GM18868 (cell line): ENCODE data around the gene SUPT3H.
"Not testable (repeated sequence)": the region's sequence is repeated elsewhere in the genome, so short reads cannot be mapped to it uniquely, and the experiment has no call there.

Experiments
- ATAC-seq: cut with Tn5 transposase; IDR thresholded peaks from one replicate; pipeline ENCODE4 v1.9.1; 2021; ENCODE audit warnings: mild to moderate bottlenecking, moderate library complexity; ENCODE audit not compliant: unreplicated experiment

The SUPT3H gene

DNA sequence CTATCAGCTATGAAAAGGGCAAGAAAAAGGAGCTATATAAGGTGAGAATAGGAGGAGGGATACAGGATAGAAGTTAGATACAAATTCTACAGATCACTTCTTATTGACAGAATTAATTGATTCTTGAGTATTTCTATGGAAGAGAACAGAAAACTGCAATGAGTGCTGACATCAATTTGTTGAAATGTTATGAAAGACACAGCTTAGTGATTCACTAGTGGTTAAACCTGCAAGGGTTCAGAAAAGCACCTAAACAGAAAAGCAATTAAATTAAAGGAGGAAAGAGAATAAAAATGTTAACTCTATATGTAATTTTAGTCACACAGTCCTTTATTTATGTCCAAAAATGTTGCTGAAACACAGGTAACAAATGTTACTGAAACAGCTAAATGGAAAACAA lies 304.0 kb downstream of the SUPT3H start:
- ATAC-seq, result no peak

DNA sequence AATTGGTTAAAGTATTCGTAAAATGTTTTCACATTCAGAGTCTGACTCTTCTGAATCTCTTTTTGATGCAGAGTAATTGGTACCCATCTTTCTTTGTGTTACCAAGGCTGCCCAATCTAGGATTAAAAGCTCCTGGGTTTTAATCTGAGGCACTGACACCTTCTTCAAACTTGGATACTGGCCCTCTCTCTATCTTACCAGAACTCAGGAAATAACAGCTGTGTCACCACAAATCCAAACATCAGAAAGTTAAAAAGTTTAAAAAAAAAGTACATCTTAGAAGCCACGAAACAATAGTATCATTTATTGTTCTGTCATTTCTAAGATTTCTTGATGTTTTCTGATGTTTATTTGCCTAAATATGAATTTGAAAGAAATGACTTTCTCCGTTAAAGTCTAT lies 305.1 kb downstream of the SUPT3H start:
- no peak for ATAC-seq

DNA sequence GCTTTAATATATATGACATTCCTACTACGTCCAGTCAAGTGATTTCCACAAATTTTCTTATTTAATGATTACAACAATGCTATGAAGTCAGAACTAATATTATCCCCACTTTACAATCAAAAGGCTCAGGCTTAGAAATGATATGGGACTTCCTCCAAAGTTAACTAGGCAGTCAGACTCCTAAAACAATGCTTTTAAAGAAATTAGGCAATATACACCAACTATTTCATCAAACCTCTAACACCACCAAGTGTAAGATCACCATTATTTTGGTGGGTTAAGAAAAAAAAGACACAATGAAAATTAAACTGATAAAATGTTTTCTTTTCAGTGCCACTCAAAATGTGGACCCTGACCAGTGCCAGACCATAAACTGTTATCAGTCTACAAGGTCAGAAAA lies 305.7 kb downstream of the SUPT3H start:
- ATAC-seq, result no peak

DNA sequence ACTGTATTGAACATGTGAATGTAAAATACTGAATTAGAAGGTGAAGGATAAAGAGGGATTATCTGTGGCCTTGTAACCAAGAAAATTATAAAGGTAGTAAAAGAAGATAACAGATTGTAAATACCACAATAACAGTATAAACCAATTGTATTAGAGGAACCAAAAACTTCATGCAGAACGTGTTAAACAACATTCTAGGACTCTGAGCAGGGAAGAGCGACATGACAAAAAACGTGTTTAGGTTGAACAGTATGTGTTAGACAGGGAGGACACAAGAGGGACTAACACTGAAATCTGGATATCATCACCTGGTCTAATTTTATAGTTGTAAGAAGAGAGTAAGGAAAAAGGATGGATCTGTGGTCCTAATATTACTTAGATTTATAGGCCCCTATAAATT lies 308.6 kb downstream of the SUPT3H start:
- no peak for ATAC-seq

DNA sequence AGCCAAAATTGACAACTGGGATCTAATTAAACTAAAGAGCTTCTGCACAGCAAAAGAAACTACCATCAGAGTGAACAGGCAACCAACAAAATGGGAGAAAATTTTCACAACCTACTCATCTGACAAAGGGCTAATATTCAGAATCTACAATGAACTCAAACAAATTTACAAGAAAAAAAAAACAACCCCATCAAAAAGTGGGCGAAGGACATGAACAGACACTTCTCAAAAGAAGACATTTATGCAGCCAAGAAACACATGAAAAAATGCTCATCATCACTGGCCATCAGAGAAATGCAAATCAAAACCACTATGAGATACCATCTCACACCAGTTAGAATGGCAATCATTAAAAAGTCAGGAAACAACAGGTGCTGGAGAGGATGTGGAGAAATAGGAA lies 310.3 kb downstream of the SUPT3H start:
- ATAC-seq, result not testable (repeated sequence)

DNA sequence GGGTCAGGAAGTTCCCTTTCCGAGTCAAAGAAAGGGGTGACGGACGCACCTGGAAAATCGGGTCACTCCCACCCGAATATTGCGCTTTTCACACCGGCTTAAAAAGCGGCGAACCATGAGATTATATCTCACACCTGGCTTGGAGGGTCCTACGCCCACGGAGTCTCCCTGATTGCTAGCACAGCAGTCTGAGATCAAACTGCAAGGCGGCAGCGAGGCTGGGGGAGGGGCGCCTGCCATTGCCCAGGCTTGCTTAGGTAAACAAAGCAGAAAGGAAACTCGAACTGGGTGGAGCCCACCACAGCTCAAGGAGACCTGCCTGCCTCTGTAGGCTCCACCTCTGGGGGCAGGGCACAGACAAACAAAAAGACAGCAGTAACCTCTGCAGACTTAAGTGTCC lies 315.1 kb downstream of the SUPT3H start:
- not testable (repeated sequence) for ATAC-seq

DNA sequence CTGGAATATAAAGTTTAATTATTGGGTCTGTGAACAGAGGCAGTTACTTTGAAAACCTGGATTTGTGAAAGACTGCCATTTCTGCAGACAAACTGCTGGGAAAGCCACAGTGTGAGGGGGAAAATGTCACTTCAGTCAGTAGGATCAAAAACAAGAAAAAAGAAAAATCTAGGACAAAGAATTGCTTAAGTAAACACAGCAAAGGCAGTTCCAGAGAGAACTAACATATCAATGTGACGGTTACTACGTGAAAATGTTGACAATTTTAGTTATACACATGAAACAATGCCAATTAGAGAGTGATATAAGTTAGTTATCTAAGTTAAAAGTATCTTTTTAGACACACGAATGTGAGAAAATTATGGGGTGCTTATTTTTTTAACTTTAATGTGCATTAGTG lies 320.0 kb downstream of the SUPT3H start:
- ATAC-seq, result no peak

DNA sequence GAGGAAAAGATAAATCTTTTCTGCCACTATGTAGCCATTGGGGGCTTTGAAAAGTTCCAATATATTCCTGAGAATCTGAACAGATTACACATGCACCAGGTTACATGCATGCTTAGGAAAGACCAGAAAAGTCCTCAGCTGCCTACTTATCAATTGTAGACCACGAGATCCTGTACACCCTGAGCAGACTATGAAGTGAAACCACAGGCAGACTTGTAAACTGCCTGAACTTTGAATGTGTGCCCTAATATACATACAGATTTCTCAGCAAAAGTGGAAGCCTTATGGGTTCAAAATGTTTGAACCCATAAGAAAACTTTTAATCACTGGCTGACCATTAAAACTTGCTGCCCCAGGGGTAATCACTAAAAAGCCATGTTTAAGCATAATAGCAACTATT lies 323.1 kb downstream of the SUPT3H start:
- ATAC-seq, result no peak

DNA sequence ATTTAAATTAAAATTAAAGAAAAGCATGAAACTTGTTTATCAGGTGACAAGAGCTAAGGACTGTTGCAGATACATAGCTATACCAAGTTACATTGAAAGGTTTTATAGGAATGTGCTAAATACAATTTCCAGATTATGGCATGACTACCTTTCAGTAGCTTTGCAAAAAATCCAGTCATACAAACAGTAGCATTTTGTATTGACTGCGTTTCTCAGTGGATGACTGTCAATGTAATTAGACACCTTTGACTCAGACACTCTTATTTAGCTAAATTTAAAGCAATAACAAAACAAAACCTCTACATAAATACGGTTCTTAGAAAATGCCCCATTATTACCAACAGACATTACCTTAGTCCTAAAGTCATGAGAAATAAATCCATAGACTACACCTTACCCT lies 325.4 kb downstream of the SUPT3H start:
- no peak for ATAC-seq

DNA sequence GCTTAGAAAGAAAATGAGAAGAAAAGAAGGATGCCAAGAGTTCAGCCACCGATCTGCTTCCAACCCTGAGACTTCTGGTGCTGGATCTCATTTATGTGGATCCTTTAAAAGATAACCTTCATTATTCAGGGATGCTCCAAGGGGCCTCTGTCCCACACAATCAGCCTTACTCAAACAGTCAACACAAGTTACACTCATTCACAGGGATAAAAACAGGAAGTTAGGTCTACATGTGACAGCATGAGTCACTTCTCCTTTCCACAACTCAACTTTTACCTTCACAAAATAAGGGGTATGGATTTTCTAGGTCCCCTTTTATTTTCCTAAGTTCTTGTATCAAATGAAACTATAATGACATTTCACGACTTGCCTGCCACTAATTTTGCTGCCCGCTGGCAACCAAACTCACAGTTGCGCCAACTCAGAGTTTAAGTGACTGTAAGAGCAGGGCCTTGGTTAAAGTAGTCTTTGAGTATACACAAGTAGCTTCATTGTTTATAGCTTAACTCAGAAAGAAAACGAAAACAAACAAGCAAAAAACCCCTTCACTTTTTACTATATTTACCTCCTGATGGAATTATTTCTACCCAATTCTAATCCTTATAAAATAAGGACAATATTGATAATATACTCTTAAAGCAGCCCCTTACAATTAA lies 328.4 kb downstream of the SUPT3H start:
- ATAC-seq, result no peak

DNA sequence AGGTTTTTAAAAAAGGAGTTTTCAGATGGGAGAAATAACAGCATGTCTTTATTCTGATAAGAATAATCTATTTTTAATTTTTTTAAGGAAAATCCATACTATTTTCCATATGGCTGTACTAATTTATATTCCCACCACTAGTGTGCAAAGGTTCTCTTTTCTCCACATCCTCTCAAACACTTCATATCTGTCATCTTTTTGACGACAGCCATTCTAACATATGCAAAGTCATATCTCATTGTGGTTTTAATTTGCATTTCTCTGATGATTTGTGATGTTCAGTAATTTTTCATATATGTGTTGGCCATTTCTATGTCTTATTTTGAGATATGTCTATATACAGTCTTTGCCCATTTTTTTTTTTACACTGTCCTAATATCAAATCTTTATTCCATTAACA lies 330.2 kb downstream of the SUPT3H start:
- ATAC-seq, result no peak

DNA sequence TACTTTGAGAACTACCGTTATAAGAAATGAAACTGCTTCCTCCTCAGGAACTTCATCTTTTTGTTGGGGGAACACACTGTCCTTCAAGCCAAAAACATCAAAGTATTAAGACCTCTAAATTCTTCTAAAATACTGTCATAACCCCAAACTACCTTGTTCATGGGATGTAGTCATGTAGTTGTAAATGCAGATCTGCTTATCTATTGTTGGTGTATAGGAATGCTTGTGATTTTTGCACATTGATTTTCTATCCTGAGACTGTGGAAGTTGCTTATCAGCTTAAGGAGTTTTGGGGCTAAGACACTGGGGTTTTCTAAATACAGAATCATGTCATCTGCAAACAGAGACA lies 332.5 kb downstream of the SUPT3H start:
- ATAC-seq, result no peak

DNA sequence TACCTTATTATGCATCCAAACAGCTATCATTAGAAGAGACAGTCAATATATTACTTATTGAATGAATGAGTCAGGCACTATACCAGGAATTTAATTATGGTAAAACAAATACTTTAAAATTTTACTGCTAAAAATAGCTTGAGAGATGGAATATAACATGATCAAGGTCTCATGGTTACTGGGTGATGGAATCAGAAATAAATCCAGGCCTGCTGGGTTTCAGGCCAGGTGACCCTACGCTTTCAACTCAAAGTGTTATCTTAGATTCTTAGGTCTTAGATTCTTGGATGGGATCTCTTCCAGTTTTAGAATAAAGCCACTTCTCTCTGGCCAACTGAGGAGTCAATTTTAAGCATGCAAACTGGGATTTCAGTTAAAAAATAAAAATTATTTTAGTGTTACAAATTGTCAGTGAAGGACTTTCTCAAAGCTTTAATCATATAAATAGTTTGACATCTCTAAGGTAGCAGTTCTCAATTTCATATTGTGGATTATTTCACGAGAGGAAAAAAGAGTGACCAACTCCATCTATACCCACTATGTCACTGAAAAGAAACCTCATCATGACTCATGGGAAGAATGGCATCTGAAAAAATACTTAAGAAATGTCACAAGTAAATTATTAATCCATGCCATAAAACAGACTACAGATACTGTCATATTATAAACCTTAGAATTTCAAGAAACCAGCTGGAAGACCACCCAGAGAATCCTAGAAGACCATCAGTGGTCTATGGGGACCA lies 333.1 kb downstream of the SUPT3H start:
- no peak for ATAC-seq

DNA sequence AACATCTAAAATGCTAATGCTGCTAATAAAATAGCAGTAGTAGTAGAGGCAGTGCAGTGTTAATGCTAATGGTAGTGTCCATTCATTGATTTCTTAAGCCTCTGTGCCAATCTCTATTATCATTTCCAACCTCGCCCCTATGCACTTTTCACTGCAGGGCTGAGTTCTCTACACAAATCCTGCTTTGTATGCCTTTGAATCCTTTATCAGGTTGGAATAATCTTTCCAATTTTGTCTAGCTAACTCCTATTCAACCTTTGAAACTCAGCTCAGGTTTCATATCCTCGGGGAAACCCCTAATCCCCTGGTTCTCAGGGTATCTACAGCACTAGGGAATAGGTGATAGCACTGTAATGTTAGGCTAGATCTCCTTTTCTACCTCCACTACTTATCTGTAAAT lies 333.6 kb downstream of the SUPT3H start:
- no peak for ATAC-seq

DNA sequence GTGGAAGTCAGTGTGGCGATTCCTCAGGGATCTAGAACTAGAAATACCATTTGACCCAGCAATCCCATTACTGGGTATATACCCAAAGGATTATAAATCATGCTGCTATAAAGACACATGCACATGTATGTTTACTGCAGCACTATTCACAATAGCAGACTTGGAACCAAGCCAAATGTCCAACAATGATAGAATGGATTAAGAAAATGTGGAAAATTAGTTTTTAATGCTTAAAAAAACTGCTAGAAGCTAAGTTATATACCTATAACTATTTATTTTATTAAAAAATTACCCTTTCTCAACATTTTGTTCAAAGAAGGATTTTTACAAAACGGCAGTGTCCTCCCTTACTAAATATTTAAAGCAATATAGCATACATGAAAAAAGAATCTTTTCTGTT lies 335.1 kb downstream of the SUPT3H start:
- ATAC-seq, result not testable (repeated sequence)

DNA sequence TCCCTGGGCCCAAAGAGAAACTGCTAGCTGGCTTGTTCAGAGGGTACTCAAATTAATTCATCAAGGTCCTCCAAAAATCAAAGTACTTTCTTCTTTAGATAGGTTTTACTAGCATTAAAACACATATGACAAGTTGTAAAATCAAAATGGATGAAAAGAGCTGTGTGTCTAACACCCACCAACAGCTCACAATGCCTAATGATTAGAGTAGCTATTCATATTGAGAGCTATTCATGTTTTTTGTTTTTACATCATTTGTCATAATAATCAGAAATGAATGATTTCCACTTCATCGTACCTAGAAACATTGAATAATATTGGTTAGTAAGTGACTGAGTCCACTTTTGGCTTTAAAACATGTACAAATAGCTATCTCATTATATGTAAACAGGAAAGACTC lies 339.5 kb downstream of the SUPT3H start:
- no peak for ATAC-seq

DNA sequence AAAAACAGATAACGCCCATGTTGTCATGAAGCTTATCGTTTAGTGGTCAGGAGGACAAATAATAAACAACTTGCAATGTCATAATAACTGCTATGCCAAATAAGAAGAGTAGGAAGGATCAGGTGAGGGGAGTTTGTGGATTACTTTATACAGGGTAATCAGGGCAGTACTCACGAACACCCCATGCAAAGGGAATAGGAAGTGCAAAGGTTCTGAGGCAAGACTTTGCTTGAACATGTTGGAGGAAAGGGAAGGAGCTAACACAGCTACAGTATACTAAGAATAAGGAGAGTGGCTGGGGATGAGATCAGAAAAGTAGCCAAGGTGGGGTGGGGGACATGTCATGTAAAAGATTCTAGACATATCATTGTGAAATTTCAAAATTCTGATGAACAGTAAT lies 341.6 kb downstream of the SUPT3H start:
- ATAC-seq, result no peak

DNA sequence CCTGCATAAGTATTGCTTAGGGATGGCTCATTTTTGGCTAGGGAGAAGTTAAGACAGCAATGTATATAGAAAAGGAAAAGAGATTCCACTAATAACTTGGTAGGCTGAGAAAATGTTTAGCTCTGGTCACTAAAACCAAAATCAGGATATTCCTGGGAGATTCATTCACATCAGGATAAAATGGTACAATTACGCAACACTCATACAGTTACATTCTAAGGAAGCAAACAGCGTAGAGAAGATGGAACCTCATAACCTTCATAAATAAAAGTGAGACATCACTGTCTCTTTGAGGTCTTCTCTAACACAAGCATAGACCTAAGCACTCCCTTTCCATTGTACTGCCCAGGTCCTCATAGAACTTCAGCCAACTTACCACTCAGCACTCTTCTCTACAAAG lies 345.3 kb downstream of the SUPT3H start:
- no peak for ATAC-seq

DNA sequence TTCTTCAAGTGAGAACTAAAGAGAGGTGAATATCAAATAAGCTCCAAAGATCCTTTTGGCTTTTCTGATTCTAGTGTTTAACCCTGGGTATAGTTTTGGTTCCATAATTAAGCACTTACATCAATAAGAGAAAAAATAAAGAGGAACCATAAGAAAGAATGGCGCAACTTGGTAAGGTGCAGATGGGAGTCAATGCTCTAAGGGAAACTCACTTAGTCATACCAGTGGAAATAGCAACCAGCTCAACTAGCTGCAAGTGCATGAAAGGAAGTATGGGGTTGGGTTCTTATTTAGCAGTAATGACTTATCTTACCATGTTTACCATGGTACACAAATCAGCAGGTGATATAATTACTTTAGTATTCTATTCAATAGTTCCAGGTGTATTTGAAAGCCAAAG lies 346.1 kb downstream of the SUPT3H start:
- no peak for ATAC-seq

DNA sequence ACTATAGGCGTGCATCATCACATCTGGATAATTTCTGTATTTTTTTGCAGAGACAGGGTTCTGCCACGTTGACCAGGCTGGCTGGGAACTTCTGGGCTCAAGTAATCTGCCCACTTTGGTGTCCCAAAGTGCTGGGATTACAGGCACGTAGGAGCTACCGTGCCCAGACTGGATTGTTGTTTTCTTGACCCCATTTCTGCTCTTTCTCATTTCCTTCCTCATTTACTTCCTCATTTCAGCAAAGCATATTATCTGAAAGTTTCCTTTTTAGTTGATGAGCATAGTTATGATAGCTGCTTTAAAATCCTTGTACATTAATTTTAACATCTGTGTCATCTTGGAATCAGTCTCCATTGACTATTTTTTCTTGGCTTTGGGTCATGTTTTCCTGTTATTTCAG lies 350.6 kb downstream of the SUPT3H start:
- ATAC-seq, result no peak

DNA sequence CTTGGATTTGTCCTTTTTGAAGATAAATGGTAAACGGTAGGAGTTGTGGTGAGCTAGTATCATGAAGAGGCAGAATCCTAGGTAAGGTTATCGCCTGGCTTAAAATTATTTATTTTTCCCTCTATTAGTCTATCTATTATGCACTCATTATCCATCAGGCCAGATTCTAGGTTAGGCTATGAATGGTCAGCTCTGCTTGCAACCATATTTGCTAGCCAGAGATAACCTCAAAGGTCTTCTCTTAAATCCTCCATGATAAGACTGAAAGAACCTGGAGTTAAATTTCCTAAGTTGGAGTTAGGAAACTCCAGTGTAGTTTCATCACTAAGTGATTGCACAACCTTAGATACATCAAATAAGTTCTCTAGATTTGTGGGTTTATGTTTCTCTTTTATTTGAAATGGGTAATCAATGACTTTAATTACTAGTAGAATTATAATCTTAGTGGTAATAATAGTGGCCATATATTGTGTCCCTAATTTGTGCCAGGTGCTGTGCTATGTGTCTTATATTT lies 351.7 kb downstream of the SUPT3H start:
- no peak for ATAC-seq

DNA sequence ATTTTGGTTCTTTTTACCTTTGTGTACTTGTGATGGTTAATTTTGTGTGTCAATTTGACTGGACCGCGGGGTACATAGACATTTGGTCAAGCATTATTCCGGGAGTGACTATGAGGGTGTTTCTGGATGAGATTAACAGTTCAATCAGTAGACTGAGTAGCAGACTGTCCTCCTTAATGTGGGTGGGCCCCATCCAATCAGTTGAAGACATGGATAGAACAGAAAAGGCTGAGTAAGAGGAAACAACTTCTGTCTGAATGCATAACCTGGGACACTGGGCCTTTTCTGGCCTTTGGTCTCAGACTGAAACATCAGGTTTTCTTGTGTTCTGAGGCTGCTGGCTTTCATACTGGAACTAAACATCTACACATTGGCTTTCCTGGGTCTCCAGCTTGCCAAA lies 353.1 kb downstream of the SUPT3H start:
- ATAC-seq, result no peak

DNA sequence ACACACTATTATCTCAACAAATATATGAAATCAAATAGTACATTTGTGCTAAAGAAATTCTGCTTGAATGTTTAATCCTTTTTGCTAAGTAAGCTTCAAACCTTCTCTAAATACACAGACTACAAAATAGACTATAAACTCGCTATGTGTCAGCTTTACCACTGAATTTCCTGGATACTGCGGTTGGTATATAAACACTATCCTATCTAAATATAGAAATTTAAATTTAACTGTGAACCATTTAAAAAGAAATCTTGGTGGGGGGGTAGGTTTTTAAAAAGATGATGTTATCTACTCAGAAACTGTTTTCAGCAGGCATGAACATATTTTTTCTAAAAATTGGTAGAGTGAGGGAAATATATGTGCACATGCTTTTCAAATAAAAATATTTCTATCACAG lies 356.1 kb downstream of the SUPT3H start:
- no peak for ATAC-seq
